GM12878 (cell line): ENCODE results near the gene ZNF121. TPM values are rescaled to one million over a fixed set of nuclear protein-coding genes. Genes with fewer than 3 reads are reported as not detected.

Source experiments
- BHLHE40 ChIP-seq, 2 experiments: fragments of 450-650 bp in 1 of 2; IDR thresholded peaks; 2 replicates each; pipeline ENCODE4 v1.6.1; 2011 to 2017; ENCODE audit warnings: low read depth in 2 of 2, borderline replicate concordance in 1 of 2, improper control_type of control experiment in 1 of 2, low read length in 1 of 2, mild to moderate bottlenecking in 1 of 2
- BMI1 ChIP-seq: fragments of 450-650 bp; IDR thresholded peaks from 2 replicates; pipeline ENCODE4 v1.6.1; 2016; ENCODE audit warnings: mild to moderate bottlenecking, moderate library complexity, borderline replicate concordance
- CBFB ChIP-seq: IDR thresholded peaks from 2 replicates; pipeline ENCODE4 v1.6.1; 2016; ENCODE audit warnings: antibody characterized with exemption, low read depth
- CBX5 ChIP-seq: sonication (generic); IDR thresholded peaks from 2 replicates; pipeline ENCODE4 v1.6.1; 2016; ENCODE audit warnings: low read depth, moderate library complexity, mild to moderate bottlenecking, inconsistent platforms
- HCFC1 ChIP-seq: fragments of 150-350 bp; IDR thresholded peaks from 2 replicates; pipeline ENCODE4 v1.6.1; 2014; ENCODE audit warnings: low read length
- IRF5 ChIP-seq: fragments of 450-650 bp; IDR thresholded peaks from 2 replicates; pipeline ENCODE4 v1.6.1; 2017; ENCODE audit warnings: borderline replicate concordance
- MLLT1 ChIP-seq: fragments of 450-650 bp; IDR thresholded peaks from 2 replicates; pipeline ENCODE4 v1.6.1; 2016; ENCODE audit warnings: mild to moderate bottlenecking
- MYC ChIP-seq: IDR thresholded peaks from 2 replicates; pipeline ENCODE4 v1.6.1; 2011; ENCODE audit warnings: mild to moderate bottlenecking, low read length, moderate library complexity, inconsistent platforms; ENCODE audit not compliant: insufficient read depth, insufficient replicate concordance, insufficient read length, severe bottlenecking
- PBX3 ChIP-seq: IDR thresholded peaks from 2 replicates; pipeline ENCODE4 v1.6.1; 2011; ENCODE audit warnings: mild to moderate bottlenecking, low read depth, low read length, moderate library complexity; ENCODE audit not compliant: insufficient replicate concordance
- SMC3 ChIP-seq: IDR thresholded peaks from 2 replicates; pipeline ENCODE4 v1.6.1; 2011; ENCODE audit warnings: low read length, improper control_type of control experiment, borderline replicate concordance
- SPI1 ChIP-seq: IDR thresholded peaks from 2 replicates; pipeline ENCODE4 v1.6.1; 2011; ENCODE audit warnings: low read depth, mild to moderate bottlenecking, low read length, moderate library complexity, borderline replicate concordance; ENCODE audit not compliant: insufficient read depth
- STAT1 ChIP-seq: fragments of 450-650 bp; conservative IDR thresholded peaks from 2 replicates; pipeline ENCODE4 v1.6.1; 2014; ENCODE audit warnings: antibody characterized with exemption, mild to moderate bottlenecking
- STAT3 ChIP-seq: IDR thresholded peaks from 2 replicates; pipeline ENCODE4 v1.6.1; 2011; ENCODE audit warnings: low read depth, low read length, improper control_type of control experiment
- YY1 ChIP-seq: IDR thresholded peaks from 2 replicates; pipeline ENCODE4 v1.6.1; 2011; ENCODE audit warnings: low read depth, mild to moderate bottlenecking, low read length
- ZBTB33 ChIP-seq: fragments of 450-650 bp; IDR thresholded peaks from 2 replicates; pipeline ENCODE4 v1.6.1; 2017; ENCODE audit warnings: mild to moderate bottlenecking
- ZNF24 ChIP-seq: fragments of 450-650 bp; IDR thresholded peaks from 2 replicates; pipeline ENCODE4 v1.6.1; 2017; ENCODE audit warnings: antibody characterized with exemption, mild to moderate bottlenecking
- polyA plus RNA-seq, 11 experiments: library from polyadenylated mRNA; depleted of rRNA in 4 of 11; unstranded in 6 of 11; stranded (reverse) in 5 of 11; fragments of >200 nt; fragmentation: Nextera tagmentation in 4 of 11; fragmentation: Illumina TruSeq in 1 of 11; extraction: Ambion mirVana in 4 of 11; extraction: Trizol in 1 of 11; gene quantifications; 1 replicate in 1 of 11; 2 replicates in 10 of 11; pipeline versions ENCODE4 v1.2.1 to v1.2.3, GENCODE V29; 2011 to 2016; ENCODE audit warnings: inconsistent platforms in 2 of 11, missing spikeins in 2 of 11, low read depth in 1 of 11
- total RNA-seq, 4 experiments: library from RNA; depleted of rRNA in 3 of 4; stranded (reverse); fragments of >200 nt in 3 of 4; fragmentation: Illumina TruSeq in 1 of 4; extraction: Trizol in 1 of 4; gene quantifications; 2 replicates each; pipeline versions ENCODE4 v1.2.1 to v1.2.3, GENCODE V29; 2013 to 2021
- TF ChIP-seq, protein P1 (sequence below): fragments of 450-650 bp; IDR thresholded peaks from 2 replicates; pipeline ENCODE4 v1.6.1; 2016; ENCODE audit warnings: mild to moderate bottlenecking
- TF ChIP-seq, protein P2 (sequence below): fragments of 450-650 bp; IDR thresholded peaks from 2 replicates; pipeline ENCODE4 v1.6.1; 2017; ENCODE audit warnings: low read depth, mild to moderate bottlenecking, moderate library complexity

ZNF121 gene
- total and polyA plus RNA-seq, 10 of the 15 experiments (the other 5 are each of a cell fraction or from before 2014, with no cell fraction given) = 4.8 to 75.0 (median 17.7) TPM

DNA sequence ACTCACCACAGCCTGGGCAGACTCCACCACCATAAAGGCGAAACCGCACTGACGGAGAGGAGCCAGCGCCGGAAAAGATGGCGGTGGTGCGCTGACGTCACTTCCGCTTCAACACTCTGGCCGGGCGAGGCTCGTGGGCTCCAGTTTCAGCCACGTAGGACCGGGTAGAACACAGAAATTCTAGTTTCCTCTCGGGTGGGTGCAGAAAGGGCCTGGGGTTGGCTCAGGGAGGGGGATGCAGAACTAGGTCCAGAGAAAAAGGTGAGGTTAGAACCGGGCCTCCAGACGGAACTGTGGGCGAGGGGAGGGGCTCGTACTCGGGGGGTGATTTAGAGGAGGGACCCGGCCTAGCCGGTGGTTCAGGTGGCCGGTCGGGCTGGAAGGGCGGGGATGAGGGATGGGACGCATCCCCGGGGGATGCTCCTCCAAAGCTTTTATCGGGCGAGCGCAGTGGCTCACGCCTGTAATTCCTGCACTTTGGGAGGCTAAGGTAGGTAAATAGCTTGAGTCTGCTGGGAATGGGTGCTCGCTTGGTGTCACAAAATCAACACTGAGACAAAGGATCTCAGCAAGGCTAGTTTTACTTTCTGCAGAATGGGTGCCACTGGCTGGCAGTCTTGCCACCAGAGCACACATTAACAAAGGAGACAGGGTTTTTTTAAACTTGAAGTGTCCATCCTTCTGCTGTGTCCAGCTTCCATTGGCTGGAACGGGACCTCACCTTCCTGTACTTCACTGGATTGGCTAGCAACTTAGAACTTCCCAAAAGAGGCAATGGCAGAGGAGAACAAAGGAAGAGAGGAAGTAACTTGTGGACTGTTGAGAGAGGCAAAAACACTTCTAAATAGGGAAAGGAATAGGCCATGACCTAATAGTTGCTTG, 37.1 kb upstream of the ZNF121 start, which contains the start of gene ZNF561 (continued):
- TF ChIP-seq, protein P1, sequence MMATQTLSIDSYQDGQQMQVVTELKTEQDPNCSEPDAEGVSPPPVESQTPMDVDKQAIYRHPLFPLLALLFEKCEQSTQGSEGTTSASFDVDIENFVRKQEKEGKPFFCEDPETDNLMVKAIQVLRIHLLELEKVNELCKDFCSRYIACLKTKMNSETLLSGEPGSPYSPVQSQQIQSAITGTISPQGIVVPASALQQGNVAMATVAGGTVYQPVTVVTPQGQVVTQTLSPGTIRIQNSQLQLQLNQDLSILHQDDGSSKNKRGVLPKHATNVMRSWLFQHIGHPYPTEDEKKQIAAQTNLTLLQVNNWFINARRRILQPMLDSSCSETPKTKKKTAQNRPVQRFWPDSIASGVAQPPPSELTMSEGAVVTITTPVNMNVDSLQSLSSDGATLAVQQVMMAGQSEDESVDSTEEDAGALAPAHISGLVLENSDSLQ = peak; percentile 20; the same call in 1 of the 2 replicates
- TF ChIP-seq SMC3 (0 out of 2 replicates have a peak, but pooled peaks have one; percentile 4), MYC (peak; percentile 67), STAT3 (0 out of 2 replicates have a peak, but pooled peaks have one; percentile 57), STAT1 (0 out of 2 replicates have a peak, but pooled peaks have one; percentile 63), MLLT1 (peak; percentile 88), ZNF24 (no peak), IRF5 (no peak), SPI1 (peak; percentile 45; the same call in 1 of the 2 replicates), BMI1 (no peak), PBX3 (no peak), BHLHE40 (IDR thresholded peaks at IDR 0.05; ENCODE audit: borderline replicate concordance in 1 of 2, low read depth in 2 of 2, low read length in 1 of 2) (peak; percentile 22 to 27; a peak in 2 of 4 replicates), HCFC1 (peak; percentile 75), CBX5 (peak; percentile 72; the same call in 1 of the 2 replicates), YY1 (peak; percentile 98), CBFB (peak; percentile 93), ZBTB33 (0 out of 2 replicates have a peak, but pooled peaks have one; percentile 8)
- TF ChIP-seq, protein P2, sequence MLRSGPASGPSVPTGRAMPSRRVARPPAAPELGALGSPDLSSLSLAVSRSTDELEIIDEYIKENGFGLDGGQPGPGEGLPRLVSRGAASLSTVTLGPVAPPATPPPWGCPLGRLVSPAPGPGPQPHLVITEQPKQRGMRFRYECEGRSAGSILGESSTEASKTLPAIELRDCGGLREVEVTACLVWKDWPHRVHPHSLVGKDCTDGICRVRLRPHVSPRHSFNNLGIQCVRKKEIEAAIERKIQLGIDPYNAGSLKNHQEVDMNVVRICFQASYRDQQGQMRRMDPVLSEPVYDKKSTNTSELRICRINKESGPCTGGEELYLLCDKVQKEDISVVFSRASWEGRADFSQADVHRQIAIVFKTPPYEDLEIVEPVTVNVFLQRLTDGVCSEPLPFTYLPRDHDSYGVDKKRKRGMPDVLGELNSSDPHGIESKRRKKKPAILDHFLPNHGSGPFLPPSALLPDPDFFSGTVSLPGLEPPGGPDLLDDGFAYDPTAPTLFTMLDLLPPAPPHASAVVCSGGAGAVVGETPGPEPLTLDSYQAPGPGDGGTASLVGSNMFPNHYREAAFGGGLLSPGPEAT = peak; percentile 98
